ENCODE measurements around the gene MAP6. TPM values are rescaled to one million over a fixed set of nuclear protein-coding genes. Genes with fewer than 3 reads are reported as not detected.
A peak's percentile ranks its signal among the peaks of the same experiment; 100 is the strongest.

The MAP6 gene
- total and polyA plus RNA-seq, 12 donors, result 11.4 to 56.0 (median 22.6) TPM

GRCh38 chr11:75574698-75575602, 93.9 kb downstream of the MAP6 start:
- Histone ChIP-seq H3K9me3 (replicated peaks in 1 of 3) (no peaks in the 10 kb centered on the region), H3K27ac (no peak overlapping the region), H3K4me1 (replicated peaks in 1 of 2) (peaks cover 0 to 16% of the 10 kb centered on the region in 2 donors), H3K36me3 (replicated peaks in 1 of 2) (peaks cover 0 to 43% of the 10 kb centered on the region in 2 donors), H3K27me3 (no peaks in the 10 kb centered on the region), H3K4me3 (no peak overlapping the region)
- intact Hi-C loops (cut with DNase I), result no loop called here
- TF ChIP-seq POLR2A (IDR thresholded peaks at IDR 0.05) (no peak), CTCF (IDR thresholded peaks at IDR 0.05) (peak in 4 of 6 experiments; percentile 10 to 43 (median 23))
- 61 to 72% (median 68%) methylated on average over 8 to 12 of the region's 12 CpGs for WGBS, 4 donors
- peak in 1 of 7 donors; percentile 16 for DNase-seq

- no peak overlapping the region for H3K4me3 ChIP-seq
- H3K9me3 ChIP-seq (replicated peaks in 1 of 3), result no peaks in the 10 kb centered on the region
- no peaks in the 10 kb centered on the region for H3K27me3 ChIP-seq
- H3K27ac ChIP-seq, result peak overlapping the region in 1 of 5 donors; percentile 26
- TF ChIP-seq POLR2A (IDR thresholded peaks at IDR 0.05), result no peak
- TF ChIP-seq CTCF (IDR thresholded peaks at IDR 0.05), result no peak
- intact Hi-C loops (cut with DNase I), result no loop called here
- peaks cover 0 to 20% of the 10 kb centered on the region in 2 donors for H3K4me1 ChIP-seq (replicated peaks in 1 of 2)
- WGBS, 4 donors, result 43 to 57% (median 52%) methylated on average over 8 of the region's 8 CpGs
- H3K36me3 ChIP-seq (replicated peaks in 1 of 2), result peaks cover 0 to 65% of the 10 kb centered on the region in 2 donors
- DNase-seq, result peak in 3 of 7 donors; percentile 24 to 82 (median 64)
These were observed 96.1 kb downstream of the MAP6 start for GRCh38 chr11:75572744-75573143.

- peaks cover 4 to 21% of the 10 kb centered on the region in 2 donors for H3K4me1 ChIP-seq (replicated peaks in 1 of 2)
- no peak overlapping the region for H3K4me3 ChIP-seq
- no peaks in the 10 kb centered on the region for H3K27me3 ChIP-seq
- H3K27ac ChIP-seq, result peak overlapping the region in 1 of 5 donors; percentile 30
- 93 to 94% (median 93%) methylated on average over 11 to 14 of the region's 14 CpGs for WGBS, 4 donors
- TF ChIP-seq POLR2A (IDR thresholded peaks at IDR 0.05) (no peak), CTCF (IDR thresholded peaks at IDR 0.05) (no peak)
- peaks cover 0 to 76% of the 10 kb centered on the region in 2 donors for H3K36me3 ChIP-seq (replicated peaks in 1 of 2)
- peak in 1 of 7 donors; percentile 14 for DNase-seq
- intact Hi-C loops (cut with DNase I), result no loop called here
- H3K9me3 ChIP-seq (replicated peaks in 1 of 3), result no peaks in the 10 kb centered on the region
These were observed 97.2 kb downstream of the MAP6 start for GRCh38 chr11:75571625-75572024.

GRCh38 chr11:75570559-75571139, 98.2 kb downstream of the MAP6 start:
- 58 to 80% (median 69%) methylated on average over 7 to 9 of the region's 9 CpGs for WGBS, 4 donors
- H3K4me3 ChIP-seq, result no peak overlapping the region
- intact Hi-C loops (cut with DNase I), result no loop called here
- peaks cover 0 to 82% of the 10 kb centered on the region in 2 donors for H3K36me3 ChIP-seq (replicated peaks in 1 of 2)
- H3K9me3 ChIP-seq (replicated peaks in 1 of 3), result no peaks in the 10 kb centered on the region
- peak in 1 of 7 donors; percentile 16 for DNase-seq
- TF ChIP-seq POLR2A (IDR thresholded peaks at IDR 0.05) (no peak), CTCF (IDR thresholded peaks at IDR 0.05) (no peak)
- peak overlapping the region in 2 of 5 donors; percentile 2 to 30 for H3K27ac ChIP-seq
- H3K27me3 ChIP-seq, result no peaks in the 10 kb centered on the region
- H3K4me1 ChIP-seq (replicated peaks in 1 of 2), result peaks cover 13 to 25% of the 10 kb centered on the region in 2 donors

All from adrenal gland (tissue), 12 donors.